GM18873 (cell line): ENCODE measurements around the gene FOLR3.
"Not testable (repeated sequence)": the region's sequence is repeated elsewhere in the genome, so short reads cannot be mapped to it uniquely, and the experiment has no call there.

Source experiments
- ATAC-seq: cut with Tn5 transposase; IDR thresholded peaks from one replicate; pipeline ENCODE4 v1.9.1; 2021; ENCODE audit warnings: mild to moderate bottlenecking, moderate library complexity, moderate number of reproducible peaks; ENCODE audit not compliant: unreplicated experiment, low FRiP score

FOLR3 gene

DNA sequence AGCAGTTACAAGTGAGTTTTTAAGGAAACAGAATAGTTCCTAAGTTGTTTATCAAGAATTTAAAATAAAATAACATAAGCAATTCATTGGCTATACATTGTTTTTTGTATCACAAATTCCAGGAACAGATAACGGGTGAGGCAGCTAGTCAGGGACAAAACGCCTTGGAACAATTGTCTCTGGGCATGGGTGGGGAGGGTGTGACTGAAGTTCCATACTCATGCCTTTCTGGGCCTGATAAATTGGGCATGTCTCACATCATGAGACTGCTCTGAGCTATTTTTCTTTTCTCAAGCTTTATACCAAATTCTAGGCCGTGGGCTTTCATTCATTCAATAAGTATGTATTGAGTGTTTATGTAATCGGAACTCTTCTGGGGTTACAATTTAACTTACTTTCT lies 21.6 kb downstream of the FOLR3 start:
- no peak for ATAC-seq

- no peak for ATAC-seq
Measured at GRCh38 chr11:72160319-72160718, 24.8 kb downstream of the FOLR3 start.

DNA sequence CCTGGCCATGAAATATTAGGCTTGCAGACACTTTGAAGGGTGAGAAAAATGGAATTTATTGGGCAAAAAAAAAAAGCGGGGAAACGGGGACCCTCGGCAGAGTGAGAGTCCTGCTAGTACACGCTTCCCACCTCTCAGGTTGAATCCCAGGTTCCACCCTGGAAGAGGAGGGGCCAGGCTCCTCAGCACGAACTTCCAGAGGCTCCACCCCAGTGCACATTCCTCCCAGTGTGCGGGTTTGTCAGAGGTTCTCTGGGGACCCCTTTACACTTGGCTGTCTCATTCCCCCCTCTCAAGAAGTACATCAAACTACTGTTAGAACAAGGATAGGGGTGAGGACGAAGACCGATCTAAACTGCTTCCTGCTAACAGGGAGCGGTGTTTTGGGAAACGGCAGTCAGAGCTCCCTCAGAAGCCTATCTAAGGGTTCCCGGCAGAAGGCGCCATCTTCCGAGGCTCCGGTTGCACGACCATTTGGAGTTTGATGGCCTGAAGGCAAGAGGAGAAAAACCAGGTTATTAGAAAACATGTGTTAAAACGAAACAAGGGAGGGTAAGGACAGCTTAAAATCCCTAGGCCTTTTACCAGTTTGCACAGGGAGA lies 27.5 kb downstream of the FOLR3 start:
- ATAC-seq: no peak

DNA sequence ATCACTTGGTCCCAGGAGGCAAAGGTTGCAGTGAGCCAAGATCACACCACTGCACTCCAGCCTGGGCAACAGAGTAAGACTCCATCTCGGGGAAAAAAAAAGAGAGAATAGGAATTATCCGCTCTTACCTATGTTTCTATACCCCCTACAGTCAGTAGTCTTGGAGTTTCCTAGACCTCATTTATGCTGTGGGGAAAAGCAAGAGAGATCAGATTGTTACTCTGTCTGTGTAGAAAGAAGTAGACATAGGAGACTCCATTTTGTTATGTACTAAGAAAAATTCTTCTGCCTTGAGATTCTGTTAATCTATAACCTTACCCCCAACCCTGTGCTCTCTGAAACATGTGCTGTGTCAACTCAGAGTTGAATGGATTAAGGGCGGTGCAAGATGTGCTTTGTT lies 28.7 kb downstream of the FOLR3 start:
- ATAC-seq: not testable (repeated sequence)

DNA sequence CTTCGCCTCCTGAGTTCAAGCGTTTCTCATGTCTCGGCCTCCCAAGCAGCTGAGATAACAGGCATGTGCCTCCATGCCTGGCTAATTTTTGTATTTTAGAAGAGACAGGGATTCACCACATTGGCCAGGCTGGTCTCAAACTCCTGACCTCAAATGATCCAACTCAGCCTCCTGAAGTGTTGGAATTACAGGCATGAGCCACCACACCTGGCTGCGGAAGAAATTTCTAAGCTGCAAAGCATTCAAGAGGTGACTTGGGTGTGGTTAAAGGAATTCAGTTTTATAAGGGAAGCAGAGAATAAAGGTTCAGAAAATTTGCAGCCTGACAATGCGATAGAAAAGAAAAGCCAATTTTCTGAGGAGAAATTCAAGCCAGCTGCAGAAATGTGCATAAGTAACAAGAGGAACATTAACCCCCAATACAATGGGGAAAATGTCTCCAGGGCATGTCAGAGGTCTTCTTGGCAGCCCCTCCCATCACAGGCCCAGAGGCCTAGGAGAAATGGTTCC lies 33.6 kb downstream of the FOLR3 start:
- not testable (repeated sequence) for ATAC-seq

DNA sequence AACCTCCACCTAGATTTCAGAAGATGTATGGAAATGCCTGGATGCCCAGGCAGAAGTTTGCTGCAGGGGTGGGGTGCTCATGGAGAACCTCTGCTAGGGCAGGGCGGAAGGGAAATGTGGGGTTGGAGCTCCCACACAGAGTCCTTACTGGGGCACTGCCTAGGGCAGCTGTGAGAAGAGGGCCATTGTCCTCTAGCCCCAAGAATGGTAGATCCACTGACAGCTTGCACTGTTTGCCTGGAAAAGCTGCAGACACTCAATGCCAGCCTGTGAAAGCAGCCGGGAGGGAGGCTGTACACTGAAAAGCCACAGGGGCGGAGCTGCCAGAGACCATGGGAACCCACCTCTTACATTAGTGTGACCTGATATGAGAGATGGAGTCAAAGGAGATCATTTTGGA lies 34.2 kb downstream of the FOLR3 start:
- not testable (repeated sequence) for ATAC-seq

DNA sequence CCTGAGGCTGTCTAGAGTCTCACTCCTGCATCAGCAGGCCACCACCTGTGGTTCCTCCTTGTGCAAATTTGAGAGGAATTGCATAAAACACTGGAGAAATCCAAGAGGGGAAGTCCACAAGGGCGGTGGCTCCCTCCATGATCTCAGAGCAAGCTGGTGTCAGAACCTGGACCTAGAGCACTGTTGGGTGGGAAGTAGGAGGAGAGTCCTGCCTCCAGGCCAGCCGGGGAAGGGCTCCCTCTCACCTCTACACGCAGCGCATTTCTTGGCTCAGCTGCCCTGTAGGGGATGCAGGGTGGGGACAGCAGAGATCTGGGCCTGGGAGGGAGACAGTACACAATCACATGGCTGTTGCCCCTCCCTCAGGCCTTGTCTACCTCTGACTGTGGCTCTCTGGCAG lies 36.5 kb downstream of the FOLR3 start:
- ATAC-seq: not testable (repeated sequence)

GRCh38 chr11:72173291-72173690 lies 37.8 kb downstream of the FOLR3 start:
- ATAC-seq: no peak

DNA sequence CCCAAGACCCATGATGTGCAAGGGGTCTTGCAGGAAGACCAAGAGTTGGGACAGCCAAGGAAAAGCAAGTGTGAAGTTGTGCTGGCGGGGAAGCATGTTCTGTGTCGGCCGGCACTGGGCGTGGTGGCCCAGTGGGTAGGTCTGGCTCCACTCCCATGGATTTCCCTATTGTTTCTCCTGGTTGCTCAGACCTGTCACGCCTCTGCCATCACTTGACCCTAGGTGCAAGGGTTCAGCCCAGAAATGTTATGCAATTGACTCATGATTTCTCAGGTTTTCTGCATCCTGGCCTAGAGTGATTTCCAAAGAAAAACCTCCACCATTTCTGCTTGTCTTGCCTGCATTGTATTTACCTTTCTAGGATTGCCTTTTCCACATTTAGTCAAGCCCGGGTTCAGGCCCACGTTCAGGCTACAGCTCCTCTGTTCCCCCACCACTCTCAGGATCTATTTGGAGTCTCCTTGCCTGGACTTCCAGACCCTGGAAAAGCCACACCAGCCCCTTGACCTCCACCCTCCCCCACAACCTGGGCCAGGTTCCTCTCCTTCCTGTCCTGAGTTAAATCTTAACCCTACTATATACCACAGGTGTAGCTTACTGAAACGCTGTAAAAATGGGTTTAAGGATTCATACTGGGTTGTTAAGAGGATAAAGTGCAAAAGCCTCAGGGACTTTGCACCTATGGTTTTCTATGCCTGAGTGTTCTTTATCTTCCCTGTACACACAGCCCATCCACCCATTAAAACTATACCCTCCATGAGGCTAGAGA lies 39.0 kb downstream of the FOLR3 start:
- ATAC-seq: no peak

DNA sequence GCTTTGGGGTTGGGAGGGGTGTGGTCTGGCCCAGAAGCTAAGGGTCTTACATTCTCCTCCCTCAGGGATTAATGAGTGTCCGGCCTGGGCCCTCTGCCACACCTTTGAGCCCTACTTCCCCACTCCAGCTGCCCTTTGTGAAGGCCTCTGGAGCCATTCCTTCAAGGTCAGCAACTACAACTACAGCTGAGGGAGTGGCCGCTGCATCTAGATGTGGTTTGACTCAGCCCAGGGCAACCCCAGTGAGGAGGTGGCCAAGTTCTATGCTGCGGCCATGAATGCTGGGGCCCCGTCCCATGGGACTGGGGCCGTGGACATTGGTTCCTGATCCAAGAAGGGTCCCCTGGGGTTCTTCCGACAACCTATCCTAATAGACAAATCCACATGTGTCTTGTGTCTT lies 42.1 kb downstream of the FOLR3 start:
- no peak for ATAC-seq

GRCh38 chr11:72179049-72179803 lies 43.7 kb downstream of the FOLR3 start:
- no peak for ATAC-seq

GRCh38 chr11:72179804-72180396 lies 44.4 kb downstream of the FOLR3 start:
- no peak for ATAC-seq

DNA sequence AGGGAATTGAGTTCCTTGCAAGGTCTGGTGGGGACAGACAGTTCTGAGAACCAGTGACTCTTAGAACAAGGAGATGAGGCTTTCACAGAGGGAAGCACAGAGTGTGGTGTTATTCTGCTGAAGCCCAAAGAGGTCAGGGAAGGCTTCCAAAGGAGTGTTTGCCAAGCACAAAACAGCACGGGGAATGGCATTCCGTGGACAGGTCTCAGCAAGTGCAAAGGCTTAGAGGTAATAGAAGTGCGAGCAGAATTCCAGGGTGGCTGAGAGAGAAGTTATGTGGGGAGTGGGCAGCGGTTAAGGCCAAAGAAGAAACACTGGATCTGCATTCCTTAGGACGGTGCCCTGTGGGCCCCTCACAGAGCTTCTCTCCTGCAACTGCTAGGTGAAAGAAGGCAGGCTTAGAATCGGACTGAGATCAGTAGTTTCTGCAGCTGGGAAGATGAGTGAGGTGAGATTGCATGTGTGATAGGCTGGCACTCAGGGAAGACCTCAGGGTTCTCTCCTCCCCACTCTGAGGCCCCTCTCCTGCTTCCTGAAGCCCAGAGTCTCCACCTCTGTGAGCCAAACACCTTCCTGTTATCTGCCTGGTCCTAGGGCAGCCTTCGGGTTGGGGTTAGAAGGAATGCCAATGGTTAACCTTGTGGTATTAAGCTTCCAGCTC lies 45.5 kb downstream of the FOLR3 start:
- not testable (repeated sequence) for ATAC-seq

- ATAC-seq: not testable (repeated sequence)
Measured at GRCh38 chr11:72181553-72181958, 46.0 kb downstream of the FOLR3 start.

- ATAC-seq: no peak
Measured at GRCh38 chr11:72188267-72188666, 52.7 kb downstream of the FOLR3 start.
